Measurements from ENCODE around the gene EVA1C. TPM values are rescaled to one million over a fixed set of nuclear protein-coding genes. Genes with fewer than 3 reads are reported as not detected.

EVA1C gene
- total RNA-seq, 1 experiment from 2014 or later: 0.98 TPM

DNA sequence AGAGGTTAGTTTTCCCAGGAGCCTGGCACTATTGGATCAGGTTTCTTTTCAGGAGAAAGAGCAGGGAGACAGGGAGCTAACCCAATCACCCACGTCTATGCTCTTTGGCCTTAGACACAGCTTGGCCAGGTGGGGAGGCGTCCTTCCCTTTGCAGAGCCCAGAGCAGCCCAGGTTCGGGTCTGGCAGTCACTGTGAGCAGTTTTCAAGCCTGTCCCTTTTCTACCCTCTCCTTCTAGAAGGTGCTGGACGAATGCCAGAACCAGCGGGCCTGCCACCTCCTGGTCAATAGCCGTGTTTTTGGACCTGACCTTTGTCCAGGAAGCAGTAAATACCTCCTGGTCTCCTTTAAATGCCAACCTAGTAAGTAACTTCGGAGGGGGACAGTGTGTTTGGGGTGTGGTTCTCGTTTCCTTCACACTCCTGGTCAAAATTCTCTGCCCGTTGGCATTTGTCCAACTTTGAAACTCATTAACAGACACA, 44.9 kb downstream of the EVA1C start:
- Histone ChIP-seq H3K27ac (ENCODE audit: insufficient read length, low read depth, low read length) (no peak overlapping the region), H3K4me2 (ENCODE audit: insufficient read depth, insufficient read length, low read length) (no peak overlapping the region), H2BK12ac (ENCODE audit: insufficient read length, low read depth, low read length) (no peak overlapping the region), H2BK120ac (ENCODE audit: low read depth, low read length, poor library complexity, severe bottlenecking) (no peak overlapping the region), H2AK5ac (ENCODE audit: insufficient read length, low read length) (no peak overlapping the region), H2BK20ac (ENCODE audit: low read depth, low read length, poor library complexity, severe bottlenecking) (no peak overlapping the region), H2BK5ac (ENCODE audit: insufficient read length, low read length) (no peak overlapping the region), H3T11ph (ENCODE audit: low read length) (no peak overlapping the region), H3K27me3 (ENCODE audit: insufficient read depth, low read length) (no peaks in the 10 kb centered on the region), H4K91ac (ENCODE audit: insufficient read length, low read depth, low read length) (no peak overlapping the region), H3K14ac (ENCODE audit: insufficient read depth, low read length) (no peak overlapping the region), H3K56ac (ENCODE audit: insufficient read length, low read depth, low read length) (no peak overlapping the region), H3K23ac (ENCODE audit: insufficient read length, low read depth, low read length) (no peak overlapping the region), H2BK15ac (ENCODE audit: low read depth, low read length) (no peak overlapping the region), H3K23me2 (ENCODE audit: insufficient read length, low read depth, low read length, poor library complexity, severe bottlenecking) (no peaks in the 10 kb centered on the region), H3K18ac (ENCODE audit: insufficient read length, low read depth, low read length) (no peak overlapping the region), H3K9ac (ENCODE audit: extremely low read depth, insufficient read length, low read length) (no peak overlapping the region), H2AFZ (ENCODE audit: low read length) (no peak overlapping the region), H3K79me2 (ENCODE audit: insufficient read depth, low read length) (no peaks in the 10 kb centered on the region), H3K79me1 (ENCODE audit: insufficient read depth, low read depth, low read length, poor library complexity, severe bottlenecking) (no peaks in the 10 kb centered on the region), H4K8ac (replicated peaks; ENCODE audit: insufficient read length, low read depth, low read length) (no peak overlapping the region), H3K9me3 (ENCODE audit: control insufficient read depth, low read depth, low read length) (peaks cover 5% of the 10 kb centered on the region), H3K4me1 (ENCODE audit: insufficient read depth, low read length) (no peaks in the 10 kb centered on the region), H4K5ac (ENCODE audit: insufficient read length, low read depth, low read length) (no peak overlapping the region), H3K4ac (ENCODE audit: low read depth, low read length) (no peak overlapping the region), H4K20me1 (ENCODE audit: control insufficient read depth, insufficient read depth, insufficient read length) (no peaks in the 10 kb centered on the region)
- Mint-ChIP-seq H3K4me3 (no peak overlapping the region), H3K36me3 (ENCODE audit: insufficient read depth in 1 of 3, low read depth in 3 of 3) (peaks cover 0 to 6% (median 4%) of the 10 kb centered on the region in 3 experiments; a peak in 2 of 7 replicates), H3K4me1 (peaks cover 18 to 19% of the 10 kb centered on the region in 2 experiments), H3K9me3 (peaks cover 0 to 9% of the 10 kb centered on the region in 2 experiments; a peak in 3 of 5 replicates), H3K27ac (no peak overlapping the region), H3K27me3 (ENCODE audit: low read depth) (no peaks in the 10 kb centered on the region; the same call in 1 of the 2 replicates)
- WGBS (ENCODE audit: extremely low coverage, insufficient read length, low lambda C conversion rate): no CpG with 5 or more reads among the region's 9 CpGs
- no peak for DNase-seq
- no peak for TF ChIP-seq CTCF (conservative IDR thresholded peaks at IDR 0.05)
